Measurements from ENCODE around the gene MOB3B. TPM values are rescaled to one million over a fixed set of nuclear protein-coding genes. Genes with fewer than 3 reads are reported as not detected.

MOB3B gene
- total RNA-seq, 2 experiments from 2014 or later: 0.25 to 0.30 TPM

DNA sequence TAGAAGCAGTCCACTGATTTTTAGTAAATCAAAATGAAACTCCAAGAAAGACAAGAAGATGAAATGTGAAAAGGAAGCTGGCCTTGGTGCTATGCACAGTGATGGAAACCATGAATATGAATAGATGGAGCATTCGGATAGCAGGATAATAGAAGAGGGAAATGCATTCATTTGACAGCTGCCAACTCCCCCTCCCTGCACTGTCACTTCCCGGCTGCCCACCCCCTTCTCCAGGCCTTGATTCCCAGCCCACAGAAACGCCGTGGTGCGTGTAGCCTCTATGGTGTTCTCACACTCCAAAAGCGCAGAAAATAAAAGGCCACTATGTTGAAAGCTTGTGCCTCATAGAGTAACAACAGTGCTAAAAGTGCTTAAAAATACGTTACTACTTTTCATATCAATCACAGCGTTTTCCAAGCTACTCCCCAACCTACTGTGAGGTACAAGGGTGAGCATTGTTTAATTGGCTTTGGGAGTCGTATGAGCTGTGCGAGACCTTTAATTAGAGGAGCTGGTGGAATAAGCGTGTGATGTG lies 31.7 kb downstream of the MOB3B start:
- DNase-seq (no peak), ATAC-seq (ENCODE audit: poor library complexity) (no peak)
- Histone ChIP-seq H3K9me3 (ENCODE audit: control insufficient read depth in 1 of 2, insufficient read depth in 1 of 2, low read length in 2 of 2) (peaks cover 0 to 4% of the 10 kb centered on the region in 2 experiments), H3K36me3 (ENCODE audit: insufficient read depth, low read length) (no peaks in the 10 kb centered on the region), H3K4me1 (ENCODE audit: insufficient read depth, low read length) (no peaks in the 10 kb centered on the region), H3K4me3 (ENCODE audit: low read length) (no peak overlapping the region), H3K27me3 (ENCODE audit: control insufficient read depth in 1 of 2, insufficient read depth in 2 of 2, low read length in 2 of 2) (no peaks in the 10 kb centered on the region), H3K27ac (ENCODE audit: low read depth in 1 of 2, low read length in 2 of 2) (no peak overlapping the region)
- Mint-ChIP-seq H3K36me3 (ENCODE audit: low read depth) (peaks cover 2% of the 10 kb centered on the region), H3K4me1 (ENCODE audit: low read depth) (no peaks in the 10 kb centered on the region), H3K27me3 (no peaks in the 10 kb centered on the region), H3K27ac (no peak overlapping the region), H3K9me3 (no peaks in the 10 kb centered on the region), H3K4me3 (no peak overlapping the region)
- CTCF ChIA-PET: no interaction called here
- POLR2A ChIA-PET: no interaction called here
- TF ChIP-seq, protein P1, sequence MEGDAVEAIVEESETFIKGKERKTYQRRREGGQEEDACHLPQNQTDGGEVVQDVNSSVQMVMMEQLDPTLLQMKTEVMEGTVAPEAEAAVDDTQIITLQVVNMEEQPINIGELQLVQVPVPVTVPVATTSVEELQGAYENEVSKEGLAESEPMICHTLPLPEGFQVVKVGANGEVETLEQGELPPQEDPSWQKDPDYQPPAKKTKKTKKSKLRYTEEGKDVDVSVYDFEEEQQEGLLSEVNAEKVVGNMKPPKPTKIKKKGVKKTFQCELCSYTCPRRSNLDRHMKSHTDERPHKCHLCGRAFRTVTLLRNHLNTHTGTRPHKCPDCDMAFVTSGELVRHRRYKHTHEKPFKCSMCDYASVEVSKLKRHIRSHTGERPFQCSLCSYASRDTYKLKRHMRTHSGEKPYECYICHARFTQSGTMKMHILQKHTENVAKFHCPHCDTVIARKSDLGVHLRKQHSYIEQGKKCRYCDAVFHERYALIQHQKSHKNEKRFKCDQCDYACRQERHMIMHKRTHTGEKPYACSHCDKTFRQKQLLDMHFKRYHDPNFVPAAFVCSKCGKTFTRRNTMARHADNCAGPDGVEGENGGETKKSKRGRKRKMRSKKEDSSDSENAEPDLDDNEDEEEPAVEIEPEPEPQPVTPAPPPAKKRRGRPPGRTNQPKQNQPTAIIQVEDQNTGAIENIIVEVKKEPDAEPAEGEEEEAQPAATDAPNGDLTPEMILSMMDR (IDR thresholded peaks at IDR 0.05): no peak
- intact Hi-C loops (cut with DNase I, micrococcal nuclease): loop anchor here in 1 of 2 experiments (10.0 kb wide), 1 partner anchor 73 kb away; no protein-coding TSS in a partner anchor

DNA sequence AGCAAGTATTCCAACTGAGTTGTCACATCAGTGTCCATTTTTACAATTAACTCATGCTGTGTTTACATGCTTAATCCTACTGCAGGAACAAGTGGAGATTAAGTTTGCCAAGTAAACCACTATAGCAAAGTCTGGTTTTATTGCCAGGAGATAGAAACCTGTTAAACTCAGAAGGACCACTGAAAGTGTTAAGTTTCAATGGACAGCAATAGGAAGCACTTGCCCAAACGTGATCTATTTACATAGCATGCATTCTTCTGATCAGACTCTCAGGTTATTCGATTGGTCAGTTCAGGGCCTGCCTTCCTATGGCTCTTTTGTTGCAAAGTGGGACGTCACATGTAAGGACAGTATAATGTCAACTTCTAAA lies 33.5 kb downstream of the MOB3B start:
- Mint-ChIP-seq H3K4me3 (no peak overlapping the region), H3K27me3 (no peaks in the 10 kb centered on the region), H3K9me3 (no peaks in the 10 kb centered on the region), H3K27ac (no peak overlapping the region), H3K36me3 (ENCODE audit: low read depth) (peaks cover 6% of the 10 kb centered on the region), H3K4me1 (ENCODE audit: low read depth) (no peaks in the 10 kb centered on the region)
- peaks cover 0 to 4% of the 10 kb centered on the region in 2 experiments for H3K9me3 ChIP-seq (ENCODE audit: control insufficient read depth in 1 of 2, insufficient read depth in 1 of 2, low read length in 2 of 2)
- ChIA-PET CTCF (no interaction called here), POLR2A (no interaction called here)
- no peaks in the 10 kb centered on the region for H3K36me3 ChIP-seq (ENCODE audit: insufficient read depth, low read length)
- H3K4me3 ChIP-seq (ENCODE audit: low read length): no peak overlapping the region
- DNase-seq (no peak), ATAC-seq (ENCODE audit: poor library complexity) (no peak)
- no peaks in the 10 kb centered on the region for H3K27me3 ChIP-seq (ENCODE audit: control insufficient read depth in 1 of 2, insufficient read depth in 2 of 2, low read length in 2 of 2)
- H3K27ac ChIP-seq (ENCODE audit: low read depth in 1 of 2, low read length in 2 of 2): no peak overlapping the region
- no peaks in the 10 kb centered on the region for H3K4me1 ChIP-seq (ENCODE audit: insufficient read depth, low read length)
- intact Hi-C loops (cut with DNase I, micrococcal nuclease): loop anchor here in 1 of 2 experiments (10.0 kb wide), 1 partner anchor 71 kb away; no protein-coding TSS in a partner anchor
- TF ChIP-seq, protein P1 (IDR thresholded peaks at IDR 0.05): no peak

DNA sequence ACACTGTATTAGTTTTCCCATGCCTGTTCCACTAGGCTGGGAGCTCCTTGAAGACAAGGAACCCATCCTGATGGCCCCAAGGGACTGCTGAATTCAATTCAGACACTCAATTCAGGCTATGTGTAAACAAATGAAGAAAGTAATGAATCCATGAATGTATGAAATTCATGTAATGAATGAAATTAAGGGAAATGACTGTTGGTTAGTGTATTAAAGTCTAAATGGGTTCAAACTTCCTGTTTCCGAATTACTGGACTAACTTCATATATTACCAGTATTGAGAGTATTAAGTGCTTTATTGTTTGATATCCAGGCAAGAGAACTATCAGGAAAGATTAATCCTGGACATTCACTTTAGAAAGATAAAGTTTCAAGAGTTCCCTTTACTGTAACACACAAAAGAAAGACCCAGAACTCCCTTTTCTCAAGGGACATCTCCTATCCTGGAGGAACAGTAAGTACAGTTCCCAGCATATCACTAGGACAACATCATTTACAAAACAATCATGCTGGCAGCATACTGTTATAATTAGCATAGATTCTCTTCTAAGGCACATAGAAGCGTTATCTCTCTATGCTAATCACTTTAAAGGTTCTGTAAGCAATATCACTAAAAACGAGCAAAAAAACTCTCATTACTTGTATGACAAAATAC lies 34.0 kb downstream of the MOB3B start:
- POLR2A ChIA-PET: no interaction called here
- no peak overlapping the region for H3K27ac Mint-ChIP-seq
- no peaks in the 10 kb centered on the region for H3K27me3 Mint-ChIP-seq
- Histone ChIP-seq H3K27me3 (ENCODE audit: control insufficient read depth in 1 of 2, insufficient read depth in 2 of 2, low read length in 2 of 2) (no peaks in the 10 kb centered on the region), H3K9me3 (ENCODE audit: control insufficient read depth in 1 of 2, insufficient read depth in 1 of 2, low read length in 2 of 2) (peaks cover 0 to 4% of the 10 kb centered on the region in 2 experiments), H3K36me3 (ENCODE audit: insufficient read depth, low read length) (no peaks in the 10 kb centered on the region), H3K4me1 (ENCODE audit: insufficient read depth, low read length) (no peaks in the 10 kb centered on the region), H3K4me3 (ENCODE audit: low read length) (no peak overlapping the region), H3K27ac (ENCODE audit: low read depth in 1 of 2, low read length in 2 of 2) (no peak overlapping the region)
- CTCF ChIA-PET: no interaction called here
- no peak overlapping the region for H3K4me3 Mint-ChIP-seq
- TF ChIP-seq, protein P1 (IDR thresholded peaks at IDR 0.05): no peak
- H3K36me3 Mint-ChIP-seq (ENCODE audit: low read depth): peaks cover 6% of the 10 kb centered on the region
- no peaks in the 10 kb centered on the region for H3K9me3 Mint-ChIP-seq
- DNase-seq (no peak), ATAC-seq (ENCODE audit: poor library complexity) (no peak)
- intact Hi-C loops (cut with DNase I, micrococcal nuclease): loop anchor here in 1 of 2 experiments (10.0 kb wide), 1 partner anchor 71 kb away; no protein-coding TSS in a partner anchor
- no peaks in the 10 kb centered on the region for H3K4me1 Mint-ChIP-seq (ENCODE audit: low read depth)
